ENCODE data around the gene IL15RA. TPM values are rescaled to one million over a fixed set of nuclear protein-coding genes. Genes with fewer than 3 reads are reported as not detected.
"Not testable (repeated sequence)": the region's sequence is repeated elsewhere in the genome, so short reads cannot be mapped to it uniquely, and the experiment has no call there.

The IL15RA gene
- total RNA-seq, 6 donors from 2014 or later: 28.0 to 72.6 (median 35.1) TPM

GRCh38 chr10:5947471-5948207 lies 29.7 kb downstream of the IL15RA start:
- no peak for TF ChIP-seq CTCF (IDR thresholded peaks at IDR 0.05)
- no peak for TF ChIP-seq EP300 (IDR thresholded peaks at IDR 0.05)
- no peak for TF ChIP-seq POLR2A (IDR thresholded peaks at IDR 0.05)
- TF ChIP-seq POLR2AphosphoS5 (IDR thresholded peaks at IDR 0.05): no peak
- DNase-seq (no peak), ATAC-seq (ENCODE audit: low FRiP score in 2 of 2) (no peak)
- peak overlapping the region; percentile 82 to 93 (median 86) for H3K27ac ChIP-seq
- peaks cover 63 to 76% (median 71%) of the 10 kb centered on the region in 4 donors for H3K4me1 ChIP-seq
- H3K36me3 ChIP-seq: peaks cover 0 to 10% (median 2%) of the 10 kb centered on the region in 4 donors
- H3K27me3 ChIP-seq: no peaks in the 10 kb centered on the region
- no peak overlapping the region for H3K4me3 ChIP-seq
- H3K9me3 ChIP-seq: no peaks in the 10 kb centered on the region
- 94% methylated on average over 17 of the region's 17 CpGs for WGBS, 2 donors

GRCh38 chr10:5946786-5947185 lies 30.6 kb downstream of the IL15RA start:
- Histone ChIP-seq H3K27me3 (no peaks in the 10 kb centered on the region), H3K36me3 (peaks cover 0 to 2% (median 0%) of the 10 kb centered on the region in 4 donors), H3K27ac (peak overlapping the region; percentile 82 to 93 (median 86)), H3K4me3 (no peak overlapping the region), H3K9me3 (no peaks in the 10 kb centered on the region), H3K4me1 (peaks cover 70 to 81% (median 78%) of the 10 kb centered on the region in 4 donors)
- ATAC-seq (ENCODE audit: low FRiP score in 2 of 2) (no peak), DNase-seq (no peak)
- no peak for TF ChIP-seq EP300 (IDR thresholded peaks at IDR 0.05)
- no peak for TF ChIP-seq POLR2A (IDR thresholded peaks at IDR 0.05)
- no peak for TF ChIP-seq CTCF (IDR thresholded peaks at IDR 0.05)
- TF ChIP-seq POLR2AphosphoS5 (IDR thresholded peaks at IDR 0.05): no peak
- WGBS, 2 donors: 87 to 88% methylated on average over 7 to 8 of the region's 8 CpGs

- Histone ChIP-seq H3K27ac (peak overlapping the region; percentile 82 to 93 (median 86)), H3K4me3 (peak overlapping the region in 1 of 4 donors; percentile 45), H3K4me1 (peaks cover 71 to 81% (median 77%) of the 10 kb centered on the region in 4 donors)
- H3K9me3 ChIP-seq; H3K36me3 ChIP-seq; ATAC-seq (ENCODE audit: low FRiP score in 2 of 2); H3K27me3 ChIP-seq; DNase-seq: not testable (repeated sequence)
- WGBS, 2 donors: 82 to 93% methylated on average over 10 of the region's 10 CpGs
These were observed 30.9 kb downstream of the IL15RA start for GRCh38 chr10:5946419-5946775.

GRCh38 chr10:5945561-5946418 lies 31.6 kb downstream of the IL15RA start:
- TF ChIP-seq POLR2A (IDR thresholded peaks at IDR 0.05) (peak in 1 of 4 donors; percentile 47), EP300 (IDR thresholded peaks at IDR 0.05) (peak in 2 of 4 donors; percentile 66 to 69), CTCF (IDR thresholded peaks at IDR 0.05) (no peak), POLR2AphosphoS5 (IDR thresholded peaks at IDR 0.05) (peak; percentile 71 to 88)
- Histone ChIP-seq H3K4me1 (peaks cover 66 to 83% (median 77%) of the 10 kb centered on the region in 4 donors), H3K4me3 (peak overlapping the region; percentile 26 to 45 (median 39)), H3K27me3 (no peaks in the 10 kb centered on the region), H3K36me3 (no peaks in the 10 kb centered on the region), H3K9me3 (no peaks in the 10 kb centered on the region), H3K27ac (peak overlapping the region; percentile 82 to 93 (median 86))
- DNase-seq (peak; percentile 57 to 79), ATAC-seq (ENCODE audit: low FRiP score in 2 of 2) (peak; percentile 23 to 54)
- WGBS, 2 donors: 24 to 32% methylated on average over 20 to 21 of the region's 21 CpGs

GRCh38 chr10:5945190-5945509 lies 32.2 kb downstream of the IL15RA start:
- DNase-seq: no peak
- no peak for ATAC-seq (ENCODE audit: low FRiP score in 2 of 2)
- Histone ChIP-seq H3K4me3 (peak overlapping the region; percentile 26 to 45 (median 39)), H3K27ac (peak overlapping the region; percentile 82 to 93 (median 86)), H3K27me3 (no peaks in the 10 kb centered on the region), H3K9me3 (no peaks in the 10 kb centered on the region), H3K4me1 (peaks cover 59 to 76% (median 71%) of the 10 kb centered on the region in 4 donors), H3K36me3 (no peaks in the 10 kb centered on the region)
- no peak for TF ChIP-seq CTCF (IDR thresholded peaks at IDR 0.05)
- no peak for TF ChIP-seq EP300 (IDR thresholded peaks at IDR 0.05)
- TF ChIP-seq POLR2A (IDR thresholded peaks at IDR 0.05): no peak
- 62 to 75% methylated on average over 8 to 9 of the region's 9 CpGs for WGBS, 2 donors
